H1 (cell line): ENCODE measurements around the gene FAM228B. TPM values are rescaled to one million over a fixed set of nuclear protein-coding genes. Genes with fewer than 3 reads are reported as not detected.

Experiments
- ASH2L ChIP-seq: fragments of 200-600, 300-600 bp; sonication (generic); IDR thresholded peaks from one replicate; pipeline ENCODE4 v1.7.1; 2017; ENCODE audit warnings: low read length
- JUND ChIP-seq: IDR thresholded peaks from 2 replicates; pipeline ENCODE4 v1.6.1; 2011; ENCODE audit warnings: mild to moderate bottlenecking, improper control_type of control experiment, low read length
- KDM4A ChIP-seq: IDR thresholded peaks from one replicate; pipeline ENCODE4 v1.7.1; 2012; ENCODE audit warnings: low read depth, mild to moderate bottlenecking, moderate library complexity, low read length, inconsistent platforms; ENCODE audit not compliant: severe bottlenecking
- PHF8 ChIP-seq: fragments of 200-600 bp; sonication (generic); conservative IDR thresholded peaks from 2 replicates; pipeline ENCODE4 v1.7.1; 2012; ENCODE audit warnings: low read depth, mild to moderate bottlenecking, inconsistent platforms, low read length, moderate library complexity
- TCF12 ChIP-seq: IDR thresholded peaks from 2 replicates; pipeline ENCODE4 v1.6.1; 2011; ENCODE audit warnings: low read depth, mild to moderate bottlenecking, low read length
- polyA plus RNA-seq, 7 experiments: library from polyadenylated mRNA; depleted of rRNA in 3 of 7; stranded (reverse) in 5 of 7; unstranded in 2 of 7; fragments of >200 nt in 5 of 7; fragments of 200-250 nt in 2 of 7; gene quantifications; 1 replicate in 5 of 7; 2 replicates in 1 of 7; 4 replicates in 1 of 7; pipeline versions ENCODE4 v1.2.1 to v1.2.3, GENCODE V29; 2011 to 2013; ENCODE audit warnings: missing spikeins in 2 of 7, mixed read lengths in 2 of 7
- total RNA-seq: library from RNA; stranded (reverse); fragmentation: NEBNext Ultra II Directional; extraction: Animal tissue kit (Norgen Biotek cat#: 25700); gene quantifications from 2 replicates; pipeline ENCODE4 v1.2.1, GENCODE V29; 2021

FAM228B gene
- total and polyA plus RNA-seq, 2 of the 8 experiments (the other 6 are each of a cell fraction or from before 2014, with no cell fraction given): 1.4 to 3.2 TPM

DNA sequence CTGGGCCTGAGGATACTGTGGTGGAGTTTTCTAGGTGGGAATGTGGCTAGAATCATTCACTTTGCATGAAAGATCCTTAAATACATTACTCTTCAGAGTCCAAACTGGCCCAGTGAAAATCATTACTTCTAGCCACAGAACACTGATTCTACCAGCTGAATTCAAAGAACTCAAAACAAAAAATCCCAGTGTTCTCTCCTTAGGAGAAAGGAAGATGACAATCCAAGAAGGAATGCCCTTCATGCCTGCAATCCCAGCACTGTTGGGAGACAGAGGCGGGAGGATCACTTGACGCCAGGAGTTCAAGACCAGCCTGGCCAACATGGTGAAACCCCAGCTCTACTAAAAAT is 86.8 kb downstream of the FAM228B start (continued):
- no peak for TF ChIP-seq TCF12
- TF ChIP-seq KDM4A: no peak
- no peak for TF ChIP-seq PHF8
- no peak for TF ChIP-seq JUND
- TF ChIP-seq ASH2L: no peak
